GM23338 (cell line): ENCODE data around the gene JAZF1. TPM values are rescaled to one million over a fixed set of nuclear protein-coding genes. Genes with fewer than 3 reads are reported as not detected.

Source experiments
- ATAC-seq: fragments of 200-7000 bp; cut with Tn5 transposase; 3 replicates; pipeline ENCODE4 v1.9.1; 2020
- DNase-seq: peaks from one replicate; pipeline ENCODE4 v3.0.0-alpha.2; 2015; ENCODE audit warnings: low spot score
- H2AFZ ChIP-seq: fragments of 200-600 bp; sonication (generic); 2 replicates; pipeline ENCODE4 v1.8.0; 2016; ENCODE audit warnings: antibody characterized with exemption, mild to moderate bottlenecking, moderate library complexity
- H3F3A ChIP-seq: fragments of 200-600 bp; sonication (generic); replicated peaks from 2 replicates; pipeline ENCODE4 v1.8.0; 2017; ENCODE audit warnings: antibody characterized with exemption, mixed run types, low read depth
- H3K27ac ChIP-seq: fragments of 200-600 bp; sonication (generic); 2 replicates; pipeline ENCODE4 v1.6.1; 2016; ENCODE audit warnings: low read depth
- H3K27me3 ChIP-seq: fragments of 200-600 bp; sonication (generic); 2 replicates; pipeline ENCODE4 v1.8.0; 2016; ENCODE audit warnings: mild to moderate bottlenecking, mixed run types, moderate library complexity; ENCODE audit not compliant: insufficient read depth
- H3K36me3 ChIP-seq: fragments of 200-600 bp; sonication (generic); 2 replicates; pipeline ENCODE4 v1.8.0; 2016; ENCODE audit warnings: mild to moderate bottlenecking; ENCODE audit not compliant: insufficient read depth
- H3K4me1 ChIP-seq: fragments of 200-600 bp; sonication (generic); 2 replicates; pipeline ENCODE4 v1.8.0; 2016; ENCODE audit warnings: mild to moderate bottlenecking, moderate library complexity; ENCODE audit not compliant: insufficient read depth
- H3K4me2 ChIP-seq: fragments of 200-600 bp; sonication (generic); 2 replicates; pipeline ENCODE4 v1.7.1; 2017; ENCODE audit warnings: mixed run types
- H3K4me3 ChIP-seq: fragments of 200-600 bp; sonication (generic); 2 replicates; pipeline ENCODE4 v1.6.1; 2016; ENCODE audit warnings: mixed run types
- H3K79me2 ChIP-seq: fragments of 200-600 bp; sonication (generic); replicated peaks from 2 replicates; pipeline ENCODE4 v1.8.0; 2017; ENCODE audit warnings: mild to moderate bottlenecking; ENCODE audit not compliant: insufficient read depth
- H3K9me2 ChIP-seq: fragments of 200-600 bp; sonication (generic); 2 replicates; pipeline ENCODE4 v1.8.0; 2017; ENCODE audit not compliant: insufficient read depth
- H4K20me1 ChIP-seq: fragments of 200-600 bp; sonication (generic); replicated peaks from 2 replicates; pipeline ENCODE4 v1.8.0; 2017; ENCODE audit warnings: mild to moderate bottlenecking; ENCODE audit not compliant: insufficient read depth
- H3K27ac Mint-ChIP-seq: 2 replicates; pipeline ENCODE4 v1.8.0; 2020; ENCODE audit warnings: inconsistent platforms, mild to moderate bottlenecking, moderate library complexity, mixed read lengths
- H3K27me3 Mint-ChIP-seq: 3 replicates; pipeline ENCODE4 v1.8.0; 2022; ENCODE audit warnings: low read depth, mild to moderate bottlenecking, moderate library complexity, mixed read lengths, inconsistent platforms; ENCODE audit not compliant: insufficient read depth, poor library complexity
- H3K36me3 Mint-ChIP-seq: 3 replicates; pipeline ENCODE4 v1.8.0; 2021; ENCODE audit warnings: low read depth, mild to moderate bottlenecking, inconsistent platforms, moderate library complexity, mixed read lengths
- H3K4me1 Mint-ChIP-seq: 3 replicates; pipeline ENCODE4 v1.8.0; 2020; ENCODE audit warnings: mild to moderate bottlenecking, inconsistent platforms, mixed read lengths
- H3K4me3 Mint-ChIP-seq: 3 replicates; pipeline ENCODE4 v1.8.0; 2021; ENCODE audit warnings: moderate library complexity, mild to moderate bottlenecking, inconsistent platforms, mixed read lengths
- H3K9me3 Mint-ChIP-seq: 3 replicates; pipeline ENCODE4 v1.8.0; 2020; ENCODE audit warnings: moderate library complexity, mild to moderate bottlenecking, inconsistent platforms, mixed read lengths
- CREB1 ChIP-seq: fragments of 250-450 bp; sonication (Bioruptor Pico); IDR thresholded peaks from 2 replicates; pipeline ENCODE4 v1.5.0; 2020; ENCODE audit warnings: low read depth, mild to moderate bottlenecking, moderate library complexity
- CTCF ChIP-seq, 2 experiments: fragments of 200-600 bp in 1 of 2; sonication (generic) in 1 of 2; conservative IDR thresholded peaks; 2 replicates each; pipeline versions ENCODE4 v1.5.1 to v1.6.1; 2016 to 2017; ENCODE audit warnings: antibody characterized with exemption in 2 of 2, low read depth in 2 of 2, mild to moderate bottlenecking in 2 of 2, moderate library complexity in 1 of 2
- ETS1 ChIP-seq: IDR thresholded peaks from 2 replicates; pipeline ENCODE4 v1.6.1; 2016; ENCODE audit warnings: antibody characterized with exemption
- EZH2 ChIP-seq: fragments of 200-600 bp; sonication (generic); IDR thresholded peaks from one replicate; pipeline ENCODE4 v1.8.0; 2017; ENCODE audit warnings: antibody characterized with exemption, mild to moderate bottlenecking, low read depth; ENCODE audit not compliant: unreplicated experiment
- EZH2phosphoT487 ChIP-seq: fragments of 200-600 bp; sonication (generic); IDR thresholded peaks from one replicate; pipeline ENCODE4 v1.8.1; 2018; ENCODE audit warnings: antibody characterized with exemption; ENCODE audit not compliant: unreplicated experiment
- JUNB ChIP-seq: IDR thresholded peaks from one replicate; pipeline ENCODE4 v1.6.1; 2016; ENCODE audit warnings: antibody characterized with exemption; ENCODE audit not compliant: unreplicated experiment
- NANOG ChIP-seq: IDR thresholded peaks from 2 replicates; pipeline ENCODE4 v1.6.1; 2016; ENCODE audit warnings: antibody characterized with exemption, borderline replicate concordance
- POLR2AphosphoS5 ChIP-seq: IDR thresholded peaks from 2 replicates; pipeline ENCODE4 v1.6.1; 2016; ENCODE audit warnings: antibody characterized with exemption, low read depth
- REST ChIP-seq: IDR thresholded peaks from one replicate; pipeline ENCODE4 v1.6.1; 2018; ENCODE audit warnings: antibody characterized with exemption; ENCODE audit not compliant: unreplicated experiment
- STAT1 ChIP-seq: IDR thresholded peaks from one replicate; pipeline ENCODE4 v1.6.1; 2016; ENCODE audit warnings: antibody characterized with exemption; ENCODE audit not compliant: unreplicated experiment
- ZNF114 ChIP-seq: fragments of 250-450 bp; sonication (Bioruptor Pico); IDR thresholded peaks from 2 replicates; pipeline ENCODE4 v1.5.0; 2020; ENCODE audit warnings: mild to moderate bottlenecking, moderate library complexity
- ZNF331 ChIP-seq: fragments of 250-450 bp; sonication (Bioruptor Pico); IDR thresholded peaks from 2 replicates; pipeline ENCODE4 v1.5.0; 2020; ENCODE audit warnings: low read depth, mild to moderate bottlenecking, moderate library complexity
- ZNF462 ChIP-seq: fragments of 250-450 bp; sonication (Bioruptor Pico); IDR thresholded peaks from 2 replicates; pipeline ENCODE4 v1.5.0; 2020; ENCODE audit warnings: mild to moderate bottlenecking, moderate library complexity
- polyA plus RNA-seq: library from polyadenylated mRNA; unstranded; fragments of >200 nt; fragmentation: Nextera tagmentation; extraction: Ambion mirVana; gene quantifications from 2 replicates; pipeline ENCODE4 v1.2.1, GENCODE V29; 2016
- total RNA-seq: library from RNA; depleted of rRNA; stranded (reverse); fragments of >200 nt; shearing (Covaris generic); gene quantifications from 2 replicates; pipeline ENCODE4 v1.2.3, GENCODE V29; 2014

JAZF1 gene
- total and polyA plus RNA-seq, 2 experiments from 2014 or later: 12.2 to 22.2 TPM

- no peaks in the 10 kb centered on the region for H3K27me3 ChIP-seq
- ATAC-seq: no peak
- no peaks in the 10 kb centered on the region for H3K36me3 ChIP-seq
- Mint-ChIP-seq H3K36me3 (no peaks in the 10 kb centered on the region), H3K4me3 (no peak overlapping the region), H3K4me1 (no peaks in the 10 kb centered on the region; the same call in 2 of the 3 replicates), H3K27me3 (peaks cover 2% of the 10 kb centered on the region), H3K27ac (no peak overlapping the region), H3K9me3 (no peaks in the 10 kb centered on the region)
- H3K4me1 ChIP-seq: peaks cover 2% of the 10 kb centered on the region; the same call in 1 of the 2 replicates
- H3F3A ChIP-seq: no peaks in the 10 kb centered on the region
- no peaks in the 10 kb centered on the region for H3K79me2 ChIP-seq
- no peak for TF ChIP-seq EZH2
- no peak for TF ChIP-seq ETS1
- no peak for TF ChIP-seq CREB1 (CRISPR knock-in tag)
- TF ChIP-seq STAT1: no peak
- TF ChIP-seq EZH2phosphoT487: no peak
- no peak for TF ChIP-seq CTCF (conservative IDR thresholded peaks at IDR 0.05; ENCODE audit: low read depth in 2 of 2)
- TF ChIP-seq POLR2AphosphoS5: no peak
- no peak for TF ChIP-seq NANOG
- TF ChIP-seq ZNF331 (CRISPR knock-in tag): no peak
- TF ChIP-seq REST: no peak
- TF ChIP-seq JUNB: no peak
- TF ChIP-seq ZNF114: no peak
- TF ChIP-seq ZNF462 (CRISPR knock-in tag): no peak
- no peak overlapping the region for H3K4me3 ChIP-seq
- no peak for DNase-seq
- no peak overlapping the region for H3K4me2 ChIP-seq
- no peak overlapping the region for H3K27ac ChIP-seq
- H4K20me1 ChIP-seq: peaks cover 3% of the 10 kb centered on the region; the same call in 1 of the 2 replicates
- no peaks in the 10 kb centered on the region for H3K9me2 ChIP-seq
- no peak overlapping the region for H2AFZ ChIP-seq
Measured at GRCh38 chr7:27999829-28000228, 180.8 kb downstream of the JAZF1 start.
